H1 (cell line): ENCODE results near the gene FAM151A. TPM values are rescaled to one million over a fixed set of nuclear protein-coding genes. Genes with fewer than 3 reads are reported as not detected.

Experiments
- ATF2 ChIP-seq: IDR thresholded peaks from 2 replicates; pipeline ENCODE4 v1.6.1; 2012; ENCODE audit warnings: low read length, inconsistent platforms
- BRCA1 ChIP-seq: IDR thresholded peaks from 2 replicates; pipeline ENCODE4 v1.6.1; 2012; ENCODE audit warnings: low read depth, low read length, improper control_type of control experiment
- CHD7 ChIP-seq: fragments of 300-600 bp; sonication (generic); IDR thresholded peaks from 2 replicates; pipeline ENCODE4 v1.7.1; 2012; ENCODE audit warnings: low read length, moderate library complexity, mild to moderate bottlenecking, inconsistent platforms; ENCODE audit not compliant: insufficient replicate concordance
- EGR1 ChIP-seq: IDR thresholded peaks from 2 replicates; pipeline ENCODE4 v1.6.1; 2011; ENCODE audit warnings: low read depth, low read length, borderline replicate concordance
- EZH2 ChIP-seq: fragments of 200-600 bp; sonication (generic); IDR thresholded peaks from 2 replicates; pipeline ENCODE4 v1.7.1; 2012; ENCODE audit warnings: low read depth, mild to moderate bottlenecking, moderate library complexity, low read length, inconsistent platforms; ENCODE audit not compliant: severe bottlenecking
- GTF2F1 ChIP-seq: IDR thresholded peaks from 2 replicates; pipeline ENCODE4 v1.6.1; 2012; ENCODE audit warnings: low read depth, low read length, improper control_type of control experiment, borderline replicate concordance
- JUND ChIP-seq: IDR thresholded peaks from 2 replicates; pipeline ENCODE4 v1.6.1; 2011; ENCODE audit warnings: mild to moderate bottlenecking, improper control_type of control experiment, low read length
- RNF2 ChIP-seq: fragments of 200-900, 300-1000 bp; sonication (generic); IDR thresholded peaks from 2 replicates; pipeline ENCODE4 v1.7.1; 2016; ENCODE audit warnings: borderline replicate concordance, low read depth, mild to moderate bottlenecking, antibody characterized with exemption, low read length; ENCODE audit not compliant: poor library complexity, severe bottlenecking; ENCODE audit errors: missing control alignments
- SP2 ChIP-seq: IDR thresholded peaks from 2 replicates; pipeline ENCODE4 v1.6.1; 2012; ENCODE audit warnings: mild to moderate bottlenecking, low read length, inconsistent platforms
- TAF1 ChIP-seq: IDR thresholded peaks from 2 replicates; pipeline ENCODE4 v1.6.1; 2011; ENCODE audit warnings: mild to moderate bottlenecking, low read depth, low read length
- polyA plus RNA-seq, 7 experiments: library from polyadenylated mRNA; depleted of rRNA in 3 of 7; stranded (reverse) in 5 of 7; unstranded in 2 of 7; fragments of >200 nt in 5 of 7; fragments of 200-250 nt in 2 of 7; gene quantifications; 1 replicate in 5 of 7; 2 replicates in 1 of 7; 4 replicates in 1 of 7; pipeline versions ENCODE4 v1.2.1 to v1.2.3, GENCODE V29; 2011 to 2013; ENCODE audit warnings: missing spikeins in 2 of 7, mixed read lengths in 2 of 7
- total RNA-seq: library from RNA; stranded (reverse); fragmentation: NEBNext Ultra II Directional; extraction: Animal tissue kit (Norgen Biotek cat#: 25700); gene quantifications from 2 replicates; pipeline ENCODE4 v1.2.1, GENCODE V29; 2021

FAM151A gene
- total and polyA plus RNA-seq, 2 of the 8 experiments (the other 6 are each of a cell fraction or from before 2014, with no cell fraction given): not detected

GRCh38 chr1:54577612-54578011, 45.7 kb downstream of the FAM151A start (continued):
- TF ChIP-seq CHD7 (no peak), EZH2 (no peak), GTF2F1 (no peak), SP2 (no peak), RNF2 (no peak), BRCA1 (no peak), EGR1 (no peak), TAF1 (no peak), JUND (no peak), ATF2 (no peak)
